ENCODE measurements around the gene ATP8B1.

The ATP8B1 gene

DNA sequence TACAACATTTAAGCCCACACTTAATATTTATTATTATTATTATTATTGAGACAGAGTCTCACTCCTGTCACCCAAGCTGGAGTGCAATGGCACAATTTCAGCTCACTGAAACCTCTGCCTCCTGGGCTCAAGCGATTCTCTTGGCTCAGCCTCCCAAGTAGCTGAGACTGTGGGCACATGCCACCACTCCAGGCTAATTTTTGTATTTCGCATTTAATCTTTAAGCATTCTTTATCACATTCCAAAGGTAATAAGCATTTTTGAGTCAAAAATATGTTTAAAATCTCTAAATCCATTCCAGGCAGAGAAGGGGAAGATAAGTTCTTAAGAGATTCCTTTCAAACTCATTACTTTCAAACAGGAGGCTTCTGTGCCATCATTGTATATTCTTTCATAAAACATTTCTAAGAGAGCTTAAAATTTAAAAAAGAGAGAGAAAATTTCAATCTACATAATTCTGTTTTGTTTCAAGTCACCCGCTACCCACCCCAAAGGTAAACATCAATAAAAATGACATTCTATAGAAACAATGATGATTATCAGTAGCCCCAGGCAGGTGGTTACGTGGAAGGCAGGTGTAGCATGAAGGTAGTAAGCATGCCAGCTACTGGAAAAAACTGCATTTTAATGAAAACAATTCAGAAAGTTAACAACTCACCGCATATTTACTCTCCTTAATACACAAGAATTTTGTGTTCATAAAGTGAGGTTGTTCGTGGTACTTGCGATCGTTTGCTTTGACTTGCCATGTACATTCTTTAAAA lies 97.1 kb downstream of the ATP8B1 start:
- in situ Hi-C loops (cut with MboI; ENCODE audit: low pct_unique_long_range_greater_than_20kb, low sequenced_read_pairs, unreplicated experiment): no loop called here
- DNase-seq (ENCODE audit: low spot score): no peak
- TF ChIP-seq, protein P1, sequence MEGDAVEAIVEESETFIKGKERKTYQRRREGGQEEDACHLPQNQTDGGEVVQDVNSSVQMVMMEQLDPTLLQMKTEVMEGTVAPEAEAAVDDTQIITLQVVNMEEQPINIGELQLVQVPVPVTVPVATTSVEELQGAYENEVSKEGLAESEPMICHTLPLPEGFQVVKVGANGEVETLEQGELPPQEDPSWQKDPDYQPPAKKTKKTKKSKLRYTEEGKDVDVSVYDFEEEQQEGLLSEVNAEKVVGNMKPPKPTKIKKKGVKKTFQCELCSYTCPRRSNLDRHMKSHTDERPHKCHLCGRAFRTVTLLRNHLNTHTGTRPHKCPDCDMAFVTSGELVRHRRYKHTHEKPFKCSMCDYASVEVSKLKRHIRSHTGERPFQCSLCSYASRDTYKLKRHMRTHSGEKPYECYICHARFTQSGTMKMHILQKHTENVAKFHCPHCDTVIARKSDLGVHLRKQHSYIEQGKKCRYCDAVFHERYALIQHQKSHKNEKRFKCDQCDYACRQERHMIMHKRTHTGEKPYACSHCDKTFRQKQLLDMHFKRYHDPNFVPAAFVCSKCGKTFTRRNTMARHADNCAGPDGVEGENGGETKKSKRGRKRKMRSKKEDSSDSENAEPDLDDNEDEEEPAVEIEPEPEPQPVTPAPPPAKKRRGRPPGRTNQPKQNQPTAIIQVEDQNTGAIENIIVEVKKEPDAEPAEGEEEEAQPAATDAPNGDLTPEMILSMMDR (IDR thresholded peaks at IDR 0.05; ENCODE audit: extremely low read depth, insufficient read depth, missing control alignments): no peak

DNA sequence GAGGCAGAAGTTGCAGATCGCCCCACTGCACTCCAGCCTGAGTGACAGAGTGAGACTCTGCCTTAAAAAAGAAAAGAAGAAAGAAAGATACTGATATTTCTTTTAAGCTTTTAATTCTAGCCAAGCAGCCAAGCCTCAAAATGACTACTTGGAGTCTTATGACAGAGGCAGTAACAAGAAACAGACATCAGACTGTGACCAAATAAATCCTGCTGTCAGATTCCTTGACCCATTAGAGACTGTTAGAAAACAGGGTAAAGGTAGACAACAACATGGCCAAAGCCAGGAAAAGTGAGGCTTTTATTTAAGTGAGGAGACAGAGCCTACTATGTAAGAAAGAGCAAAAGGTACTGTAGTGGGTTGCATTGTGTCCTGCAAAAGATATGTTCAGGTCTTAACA lies 98.1 kb downstream of the ATP8B1 start:
- TF ChIP-seq, protein P1 (IDR thresholded peaks at IDR 0.05; ENCODE audit: extremely low read depth, insufficient read depth, missing control alignments): no peak
- no peak for DNase-seq (ENCODE audit: low spot score)
- in situ Hi-C loops (cut with MboI; ENCODE audit: low pct_unique_long_range_greater_than_20kb, low sequenced_read_pairs, unreplicated experiment): no loop called here

DNA sequence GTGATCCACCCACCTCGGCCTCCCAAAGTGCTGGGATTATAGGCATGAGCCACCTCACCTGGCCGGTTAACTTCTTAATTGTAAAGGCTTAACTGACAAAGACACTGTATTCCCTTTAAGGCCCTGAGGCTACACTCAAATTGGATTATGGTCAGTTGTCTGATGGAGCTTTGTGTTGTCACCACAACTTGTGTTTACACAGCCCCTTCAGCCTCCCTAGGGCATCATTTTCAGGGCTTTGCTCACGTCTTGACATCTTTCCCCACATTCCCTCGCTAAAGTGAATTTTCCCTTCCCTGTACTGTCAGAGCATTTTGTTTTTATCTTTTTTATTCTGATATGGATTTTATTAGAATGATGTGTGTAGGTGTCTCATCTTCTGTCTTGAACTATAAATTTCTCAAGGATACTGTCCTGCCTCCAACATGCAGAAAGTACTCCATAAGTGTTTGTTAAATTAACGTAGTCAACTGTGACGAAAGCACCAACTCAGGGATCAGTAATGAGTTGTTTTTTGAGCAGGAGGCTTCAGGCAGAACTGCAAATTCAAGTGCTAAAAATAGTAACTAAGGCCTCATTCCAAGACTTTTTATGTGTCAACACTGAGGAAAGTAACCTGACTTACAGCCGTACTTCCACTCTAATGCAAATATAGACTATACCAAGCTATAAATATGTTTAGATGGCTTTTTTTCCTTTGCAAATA lies 104.4 kb downstream of the ATP8B1 start:
- TF ChIP-seq, protein P1 (IDR thresholded peaks at IDR 0.05; ENCODE audit: extremely low read depth, insufficient read depth, missing control alignments): no peak
- in situ Hi-C loops (cut with MboI; ENCODE audit: low pct_unique_long_range_greater_than_20kb, low sequenced_read_pairs, unreplicated experiment): no loop called here
- DNase-seq (ENCODE audit: low spot score): no peak

DNA sequence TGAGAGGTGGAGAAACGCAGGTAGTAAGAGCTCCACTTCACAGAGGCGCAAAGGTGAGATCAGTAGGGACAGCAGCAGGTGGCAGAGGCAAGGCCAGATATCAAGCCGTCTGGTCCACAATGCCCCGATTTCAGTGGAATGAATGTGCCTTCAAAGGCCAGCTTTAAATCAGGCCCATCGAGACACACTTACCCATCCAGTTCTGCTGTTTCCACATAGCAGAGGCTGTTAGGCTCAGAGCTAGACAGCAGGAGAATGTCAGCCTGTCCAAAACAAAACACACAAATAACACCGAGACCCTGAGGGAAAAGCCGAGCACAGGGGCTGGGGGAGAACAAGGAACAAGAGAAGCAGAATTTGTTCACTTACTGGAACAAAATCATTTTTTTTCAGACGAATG lies 105.7 kb downstream of the ATP8B1 start:
- TF ChIP-seq, protein P1 (IDR thresholded peaks at IDR 0.05; ENCODE audit: extremely low read depth, insufficient read depth, missing control alignments): no peak
- no peak for DNase-seq (ENCODE audit: low spot score)
- in situ Hi-C loops (cut with MboI; ENCODE audit: low pct_unique_long_range_greater_than_20kb, low sequenced_read_pairs, unreplicated experiment): no loop called here

DNA sequence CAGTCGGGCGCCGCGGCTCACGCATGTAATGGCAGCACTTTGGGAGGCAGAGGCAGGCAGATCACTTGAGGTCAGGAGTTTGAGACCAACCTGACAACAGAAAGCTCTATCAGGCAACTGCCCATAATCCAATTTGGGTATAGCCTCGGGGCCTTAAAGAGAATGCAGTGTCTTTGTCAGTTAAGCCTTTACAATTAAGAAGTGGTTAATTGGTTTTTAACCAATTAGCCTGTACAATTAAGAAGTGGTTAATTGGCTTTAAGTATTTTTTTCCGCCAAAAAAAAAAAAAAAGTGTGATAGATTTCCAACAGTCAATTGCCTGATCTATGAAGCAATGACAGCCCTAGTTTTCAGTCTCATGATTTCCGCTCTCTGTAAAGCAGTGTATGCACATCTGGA lies 106.8 kb downstream of the ATP8B1 start:
- DNase-seq (ENCODE audit: low spot score): no peak
- TF ChIP-seq, protein P1 (IDR thresholded peaks at IDR 0.05; ENCODE audit: extremely low read depth, insufficient read depth, missing control alignments): no peak
- in situ Hi-C loops (cut with MboI; ENCODE audit: low pct_unique_long_range_greater_than_20kb, low sequenced_read_pairs, unreplicated experiment): no loop called here

DNA sequence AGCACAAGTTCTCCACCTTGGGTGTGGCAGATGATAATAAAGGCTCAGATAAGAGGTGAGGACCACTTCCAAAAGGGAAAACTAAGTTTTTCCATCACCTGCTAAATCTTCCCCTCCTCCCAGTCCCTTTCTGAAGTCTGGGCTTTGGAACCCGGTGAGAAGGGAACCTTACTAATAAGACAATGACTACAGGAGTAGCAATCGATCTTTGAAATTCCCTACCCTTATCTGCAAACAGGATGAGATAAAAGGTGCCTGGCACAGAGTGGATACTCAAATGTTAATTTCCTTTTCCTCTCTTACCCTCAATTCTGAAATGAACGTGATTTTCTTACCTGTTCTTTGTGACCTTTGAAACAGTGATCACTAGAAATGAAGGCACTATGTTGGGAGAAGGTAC lies 111.8 kb downstream of the ATP8B1 start:
- DNase-seq (ENCODE audit: low spot score): no peak
- TF ChIP-seq, protein P1 (IDR thresholded peaks at IDR 0.05; ENCODE audit: extremely low read depth, insufficient read depth, missing control alignments): no peak
- in situ Hi-C loops (cut with MboI; ENCODE audit: low pct_unique_long_range_greater_than_20kb, low sequenced_read_pairs, unreplicated experiment): no loop called here

Data from GM13977 (cell line).